Mesothelial cell of epicardium (in vitro differentiated cells): ENCODE data around the gene IFIT1B. TPM values are rescaled to one million over a fixed set of nuclear protein-coding genes. Genes with fewer than 3 reads are reported as not detected.
"Not testable (repeated sequence)": the region's sequence is repeated elsewhere in the genome, so short reads cannot be mapped to it uniquely, and the experiment has no call there.

Source experiments
- DNase-seq, 2 experiments: peaks; one replicate each; pipeline ENCODE4 v3.0.0; 2021; ENCODE audit warnings: low spot score in 2 of 2; ENCODE audit not compliant: unreplicated experiment in 2 of 2
- H3K27ac Mint-ChIP-seq: 2 replicates; pipeline ENCODE4 v1.8.0; 2021; ENCODE audit warnings: mixed read lengths
- H3K27me3 Mint-ChIP-seq: 2 replicates; pipeline ENCODE4 v1.8.0; 2021; ENCODE audit warnings: low read depth, mixed read lengths
- H3K36me3 Mint-ChIP-seq: 2 replicates; pipeline ENCODE4 v1.8.0; 2021; ENCODE audit warnings: mixed read lengths
- H3K4me1 Mint-ChIP-seq: 2 replicates; pipeline ENCODE4 v1.8.0; 2021; ENCODE audit warnings: mixed read lengths
- H3K4me3 Mint-ChIP-seq: 2 replicates; pipeline ENCODE4 v1.8.0; 2021; ENCODE audit warnings: mild to moderate bottlenecking, moderate library complexity, mixed read lengths
- H3K9me3 Mint-ChIP-seq: 2 replicates; pipeline ENCODE4 v1.8.0; 2021; ENCODE audit warnings: mixed read lengths
- CTCF ChIP-seq: fragments of 200-600 bp; sonication (generic); IDR thresholded peaks from one replicate; pipeline ENCODE4 v1.5.0; 2021; ENCODE audit warnings: antibody characterized with exemption; ENCODE audit not compliant: unreplicated experiment
- total RNA-seq: library from RNA; stranded (reverse); gene quantifications from 3 replicates; pipeline ENCODE4 v1.2.1, GENCODE V29; 2021

IFIT1B gene
- total RNA-seq, 1 donor from 2014 or later: not detected

- H3K27me3 Mint-ChIP-seq: no peaks in the 10 kb centered on the region
- H3K4me3 Mint-ChIP-seq: no peak overlapping the region
- no peak overlapping the region for H3K27ac Mint-ChIP-seq
- H3K36me3 Mint-ChIP-seq: peaks cover 69% of the 10 kb centered on the region
- TF ChIP-seq CTCF: no peak
- peaks cover 36% of the 10 kb centered on the region for H3K9me3 Mint-ChIP-seq
- DNase-seq: no peak
- no peaks in the 10 kb centered on the region for H3K4me1 Mint-ChIP-seq
Observed at GRCh38 chr10:89404104-89405047, 26.5 kb downstream of the IFIT1B start.

GRCh38 chr10:89406178-89406577, 28.3 kb downstream of the IFIT1B start:
- DNase-seq, H3K4me3 Mint-ChIP-seq, H3K27ac Mint-ChIP-seq, H3K4me1 Mint-ChIP-seq, H3K27me3 Mint-ChIP-seq: not testable (repeated sequence)
- peaks cover 56% of the 10 kb centered on the region for H3K36me3 Mint-ChIP-seq
- peaks cover 27% of the 10 kb centered on the region for H3K9me3 Mint-ChIP-seq

- H3K9me3 Mint-ChIP-seq: peaks cover 19% of the 10 kb centered on the region
- DNase-seq, H3K27me3 Mint-ChIP-seq, H3K4me3 Mint-ChIP-seq, H3K4me1 Mint-ChIP-seq, H3K27ac Mint-ChIP-seq: not testable (repeated sequence)
- peaks cover 44% of the 10 kb centered on the region for H3K36me3 Mint-ChIP-seq
Observed at GRCh38 chr10:89407792-89408191, 29.9 kb downstream of the IFIT1B start.

GRCh38 chr10:89409282-89409681, 31.4 kb downstream of the IFIT1B start:
- peaks cover 30% of the 10 kb centered on the region for H3K36me3 Mint-ChIP-seq
- H3K27ac Mint-ChIP-seq, H3K4me1 Mint-ChIP-seq, H3K4me3 Mint-ChIP-seq, H3K27me3 Mint-ChIP-seq, DNase-seq: not testable (repeated sequence)
- peaks cover 11% of the 10 kb centered on the region for H3K9me3 Mint-ChIP-seq

- peaks cover 17% of the 10 kb centered on the region for H3K36me3 Mint-ChIP-seq
- not testable (repeated sequence) for H3K4me1 Mint-ChIP-seq, H3K9me3 Mint-ChIP-seq, H3K4me3 Mint-ChIP-seq, H3K27ac Mint-ChIP-seq, DNase-seq, H3K27me3 Mint-ChIP-seq
Observed at GRCh38 chr10:89410551-89410950, 32.7 kb downstream of the IFIT1B start.

GRCh38 chr10:89411135-89411534, 33.3 kb downstream of the IFIT1B start:
- H3K9me3 Mint-ChIP-seq, DNase-seq, H3K27ac Mint-ChIP-seq, H3K27me3 Mint-ChIP-seq, H3K4me3 Mint-ChIP-seq: not testable (repeated sequence)
- peaks cover 12% of the 10 kb centered on the region for H3K36me3 Mint-ChIP-seq
- peaks cover 14% of the 10 kb centered on the region for H3K4me1 Mint-ChIP-seq

- not testable (repeated sequence) for H3K9me3 Mint-ChIP-seq, H3K36me3 Mint-ChIP-seq, H3K4me3 Mint-ChIP-seq, H3K27me3 Mint-ChIP-seq, DNase-seq
- H3K4me1 Mint-ChIP-seq: peaks cover 20% of the 10 kb centered on the region
- peak overlapping the region; percentile 68 for H3K27ac Mint-ChIP-seq
Observed at GRCh38 chr10:89412276-89412675, 34.4 kb downstream of the IFIT1B start.

- H3K27ac Mint-ChIP-seq: peak overlapping the region; percentile 100
- H3K9me3 Mint-ChIP-seq: peaks cover 3% of the 10 kb centered on the region
- no peak for DNase-seq
- H3K27me3 Mint-ChIP-seq: no peaks in the 10 kb centered on the region
- no peak for TF ChIP-seq CTCF
- H3K4me3 Mint-ChIP-seq: peak overlapping the region; percentile 94
- peaks cover 31% of the 10 kb centered on the region for H3K4me1 Mint-ChIP-seq
- peaks cover 13% of the 10 kb centered on the region for H3K36me3 Mint-ChIP-seq
Observed at GRCh38 chr10:89413398-89413912, 35.6 kb downstream of the IFIT1B start.
